ENCODE data around the gene HNRNPA3. TPM values are rescaled to one million over a fixed set of nuclear protein-coding genes. Genes with fewer than 3 reads are reported as not detected.
A peak's percentile ranks its signal among the peaks of the same experiment; 100 is the strongest.

HNRNPA3 gene
- total and polyA plus RNA-seq, 2 of the 13 experiments (the other 11 are each of a cell fraction or from before 2014, with no cell fraction given), result 73.3 to 97.7 TPM

- no peak for TF ChIP-seq ZHX1 (CRISPR knock-in tag; IDR thresholded peaks at IDR 0.05; ENCODE audit: low read depth)
- TF ChIP-seq SIX1 (CRISPR knock-in tag; IDR thresholded peaks at IDR 0.05; ENCODE audit: borderline replicate concordance), result peak; percentile 97; the same call in 1 of the 2 replicates
- no peak for TF ChIP-seq ZNF749 (CRISPR knock-in tag; IDR thresholded peaks at IDR 0.05; ENCODE audit: borderline replicate concordance)
- TF ChIP-seq SATB2 (CRISPR knock-in tag; IDR thresholded peaks at IDR 0.05), result no peak
- TF ChIP-seq SUZ12 (IDR thresholded peaks at IDR 0.05; ENCODE audit: low read depth, low read length), result no peak
- TF ChIP-seq ASH2L (IDR thresholded peaks at IDR 0.05; ENCODE audit: insufficient read length, low read depth, low read length), result peak; percentile 43
- TF ChIP-seq NFKB2 (CRISPR knock-in tag; IDR thresholded peaks at IDR 0.05; ENCODE audit: borderline replicate concordance), result no peak
- no peak for TF ChIP-seq AFF4 (CRISPR knock-in tag; IDR thresholded peaks at IDR 0.05)
- peak; percentile 38; the same call in 1 of the 2 replicates for TF ChIP-seq RARA (CRISPR knock-in tag; IDR thresholded peaks at IDR 0.05)
- 0 out of 2 replicates have a peak, but pooled peaks have one; percentile 34 for TF ChIP-seq FOXO1 (CRISPR knock-in tag; IDR thresholded peaks at IDR 0.05)
- TF ChIP-seq ZBED4 (CRISPR knock-in tag; IDR thresholded peaks at IDR 0.05; ENCODE audit: borderline replicate concordance), result no peak
- TF ChIP-seq TCF7L2 (IDR thresholded peaks at IDR 0.05; ENCODE audit: low read depth, low read length), result no peak
- TF ChIP-seq ZNF260 (CRISPR knock-in tag; IDR thresholded peaks at IDR 0.05; ENCODE audit: borderline replicate concordance, low read depth), result no peak
- TF ChIP-seq ELF4 (CRISPR knock-in tag; IDR thresholded peaks at IDR 0.05; ENCODE audit: borderline replicate concordance), result no peak
- peak; percentile 36; the same call in 1 of the 2 replicates for TF ChIP-seq MED1 (CRISPR knock-in tag; IDR thresholded peaks at IDR 0.05)
Observed at GRCh38 chr2:177242121-177242987, 29.8 kb downstream of the HNRNPA3 start (continued).

Measured in HepG2 (cell line).